NCI-H187 treated with DMSO at 0.1 percent for 48 hours (cell line): ENCODE data around the gene KRTAP9-4.
"Not testable (repeated sequence)": the region's sequence is repeated elsewhere in the genome, so short reads cannot be mapped to it uniquely, and the experiment has no call there.

ENCODE experiments used
- DNase-seq: peaks from one replicate; lab custom pipeline; 2025; lab: John Stamatoyannopoulos, UW

Gene KRTAP9-4, protein sequence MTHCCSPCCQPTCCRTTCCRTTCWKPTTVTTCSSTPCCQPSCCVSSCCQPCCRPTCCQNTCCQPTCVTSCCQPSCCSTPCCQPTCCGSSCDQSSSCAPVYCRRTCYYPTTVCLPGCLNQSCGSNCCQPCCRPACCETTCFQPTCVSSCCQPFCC

DNA sequence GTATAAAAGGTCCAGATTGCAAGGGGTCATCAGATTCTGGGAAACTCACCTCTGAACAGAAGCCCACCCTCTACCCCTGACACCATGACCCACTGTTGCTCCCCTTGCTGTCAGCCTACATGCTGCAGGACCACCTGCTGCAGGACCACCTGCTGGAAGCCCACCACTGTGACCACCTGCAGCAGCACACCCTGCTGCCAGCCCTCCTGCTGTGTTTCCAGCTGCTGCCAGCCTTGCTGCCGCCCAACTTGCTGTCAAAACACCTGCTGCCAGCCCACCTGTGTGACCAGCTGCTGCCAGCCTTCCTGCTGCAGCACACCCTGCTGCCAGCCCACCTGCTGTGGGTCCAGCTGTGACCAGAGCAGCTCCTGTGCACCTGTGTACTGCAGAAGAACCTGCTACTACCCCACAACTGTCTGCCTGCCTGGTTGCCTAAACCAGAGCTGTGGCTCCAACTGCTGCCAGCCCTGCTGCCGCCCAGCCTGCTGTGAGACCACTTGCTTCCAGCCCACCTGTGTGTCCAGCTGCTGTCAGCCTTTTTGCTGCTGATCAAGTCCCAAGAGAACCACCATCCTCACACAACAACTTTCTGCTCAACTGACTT is at the start of gene KRTAP9-4:
Gene KRTAP9-4, plus strand, starts transcription at position 51 of the 604 bp plus-strand sequence. Its CDS starts 34 bp downstream, at position 85.
- not testable (repeated sequence) for DNase-seq

DNA sequence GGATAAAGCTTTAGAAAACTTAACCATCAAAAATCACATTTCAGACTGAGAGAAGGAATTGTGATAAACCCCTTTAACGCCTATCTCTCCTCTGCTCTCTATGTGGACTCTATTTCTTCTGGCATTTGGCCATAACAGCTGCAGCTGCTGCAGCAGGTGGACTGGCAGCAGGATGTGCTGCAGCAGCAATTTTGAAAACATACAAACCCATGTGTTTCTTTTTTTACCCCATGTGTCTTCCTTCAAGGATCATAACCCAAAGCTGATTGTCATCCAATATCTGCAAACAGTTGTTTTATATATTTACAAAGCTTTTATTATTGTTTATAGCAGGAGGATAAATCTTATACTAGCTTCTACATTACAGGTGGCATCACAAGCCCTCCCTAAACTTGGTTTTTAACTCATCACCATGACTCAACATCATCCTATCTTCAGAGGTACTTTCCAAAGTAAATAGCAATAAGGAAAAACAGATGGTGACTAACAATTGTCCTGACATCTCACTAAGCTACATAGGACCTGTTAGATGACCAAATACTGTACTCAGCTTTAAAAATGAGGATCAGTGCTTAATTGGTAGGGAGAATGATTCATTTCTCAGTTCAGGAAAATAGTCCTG is 37.5 kb upstream of the KRTAP9-4 start:
- no peak for DNase-seq

DNA sequence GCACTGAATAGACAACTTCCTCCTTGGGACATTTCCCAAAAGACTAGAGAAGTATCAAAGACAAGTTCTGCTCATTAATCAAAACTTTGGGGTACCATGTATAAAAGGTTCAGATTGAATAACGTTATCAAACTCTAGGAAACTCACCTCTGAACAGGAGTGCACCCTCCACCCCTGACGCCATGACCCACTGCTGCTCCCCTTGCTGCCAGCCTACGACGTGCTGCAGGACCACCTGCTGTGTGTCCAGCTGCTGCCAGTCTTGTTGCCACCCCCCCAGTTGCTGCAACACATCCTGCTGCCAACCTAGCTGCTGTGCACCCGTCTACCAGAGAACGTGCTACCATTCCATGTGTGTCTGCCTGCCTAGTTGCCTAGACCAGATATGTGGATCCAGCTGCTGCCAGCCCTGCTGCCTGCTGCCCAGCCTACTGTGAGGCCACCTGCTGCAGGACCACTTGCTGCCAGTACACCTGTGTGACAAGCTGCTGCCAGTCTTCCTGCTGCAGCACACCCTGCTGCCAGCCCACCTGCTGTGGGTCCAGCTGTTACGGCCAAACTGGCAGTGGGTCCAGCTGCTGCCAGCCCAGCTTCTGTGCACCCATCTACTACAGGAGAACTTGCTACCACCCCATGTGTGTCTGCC is 36.8 kb upstream of the KRTAP9-4 start:
- DNase-seq: no peak

DNA sequence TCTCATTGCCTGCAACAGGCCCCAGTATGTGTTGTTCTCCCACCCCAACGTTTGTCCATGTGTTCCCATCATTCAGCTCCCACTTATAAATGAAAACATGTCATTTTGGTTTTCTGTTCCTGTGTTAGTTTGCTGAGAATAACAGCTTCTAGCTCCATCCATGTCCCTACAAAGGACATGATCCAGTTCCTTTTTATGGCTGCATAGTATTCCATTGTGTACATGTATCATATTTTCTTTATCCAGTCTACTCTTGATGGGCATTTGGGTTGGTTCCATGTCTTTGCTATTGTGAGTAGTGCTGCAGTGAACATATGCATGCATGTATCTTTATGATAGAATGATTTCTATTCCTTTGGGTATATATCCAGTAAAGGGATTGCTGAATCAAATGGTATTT is 33.8 kb upstream of the KRTAP9-4 start:
- no peak for DNase-seq

DNA sequence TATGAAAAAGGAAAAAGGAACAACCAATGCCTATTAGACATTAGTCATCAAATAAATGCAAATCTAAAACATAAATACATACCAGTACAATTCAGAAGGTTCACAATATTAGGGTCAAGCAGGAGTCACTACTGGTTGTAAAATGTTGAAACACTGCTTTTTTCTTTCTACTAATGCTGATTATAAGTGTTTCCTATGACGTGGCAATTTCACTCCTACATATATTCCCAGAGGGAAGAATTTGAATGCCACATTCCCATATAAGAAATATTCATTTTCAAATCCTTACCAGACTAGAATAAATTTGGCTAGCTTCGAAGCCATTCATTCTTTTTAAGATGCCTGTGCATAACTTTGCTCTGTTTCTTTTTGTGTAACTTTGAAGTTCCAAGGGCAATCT is 25.7 kb upstream of the KRTAP9-4 start:
- DNase-seq: no peak

DNA sequence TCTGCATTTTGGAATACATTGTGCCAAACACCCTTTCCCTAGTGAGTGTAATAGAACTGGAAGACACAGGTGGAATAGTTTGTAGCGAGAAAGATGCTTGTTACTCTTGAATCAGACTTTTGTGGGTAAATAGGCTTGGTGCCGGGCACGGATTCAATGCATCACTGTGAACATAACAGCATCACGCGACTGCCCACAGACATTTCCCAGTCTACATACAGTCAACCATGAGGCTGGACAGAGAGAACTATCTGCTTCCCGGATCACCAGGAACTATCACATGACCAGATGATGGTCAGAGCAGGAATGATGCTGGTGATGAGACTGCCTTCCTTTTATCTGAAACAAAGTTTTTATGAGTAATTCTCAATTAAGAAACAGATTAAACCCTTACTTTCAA is 23.4 kb upstream of the KRTAP9-4 start:
- DNase-seq: no peak

DNA sequence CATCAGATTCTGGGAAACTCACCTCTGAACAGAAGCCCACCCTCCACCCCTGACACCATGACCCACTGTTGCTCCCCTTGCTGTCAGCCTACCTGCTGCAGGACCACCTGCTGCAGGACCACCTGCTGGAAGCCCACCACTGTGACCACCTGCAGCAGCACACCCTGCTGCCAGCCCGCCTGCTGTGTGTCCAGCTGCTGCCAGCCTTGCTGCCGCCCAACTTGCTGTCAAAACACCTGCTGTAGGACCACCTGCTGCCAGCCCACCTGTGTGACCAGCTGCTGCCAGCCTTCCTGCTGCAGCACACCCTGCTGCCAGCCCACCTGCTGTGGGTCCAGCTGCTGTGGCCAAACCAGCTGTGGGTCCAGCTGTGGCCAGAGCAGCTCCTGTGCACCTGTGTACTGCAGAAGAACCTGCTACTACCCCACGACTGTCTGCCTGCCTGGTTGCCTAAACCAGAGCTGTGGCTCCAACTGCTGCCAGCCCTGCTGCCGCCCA is 22.8 kb upstream of the KRTAP9-4 start, which contains the start of gene KRTAP9-2:
Gene KRTAP9-2, plus strand, starts transcription at position 51 of the 498 bp plus-strand sequence. Its CDS starts 7 bp downstream, at position 58.
- DNase-seq: not testable (repeated sequence)

DNA sequence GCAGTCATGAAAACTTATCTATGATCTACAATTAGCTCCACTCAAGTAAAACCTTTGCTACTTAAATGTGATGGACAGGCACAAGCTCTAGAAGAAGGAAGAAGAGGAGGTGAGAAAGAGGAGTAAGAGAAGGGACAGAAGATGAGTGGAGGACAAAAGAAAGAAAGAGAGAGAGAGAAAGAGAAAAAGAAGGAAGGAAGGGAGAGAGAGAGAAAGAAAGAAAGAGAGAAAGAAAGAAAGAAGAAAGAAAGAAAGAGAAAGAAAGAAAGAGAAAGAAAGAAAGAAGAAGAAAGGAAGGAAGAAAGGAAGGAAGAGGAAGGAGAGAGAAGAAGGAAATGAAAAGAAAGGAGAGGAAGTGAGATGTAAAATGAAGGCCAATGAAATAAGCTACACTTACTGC is 19.4 kb upstream of the KRTAP9-4 start:
- DNase-seq: no peak

DNA sequence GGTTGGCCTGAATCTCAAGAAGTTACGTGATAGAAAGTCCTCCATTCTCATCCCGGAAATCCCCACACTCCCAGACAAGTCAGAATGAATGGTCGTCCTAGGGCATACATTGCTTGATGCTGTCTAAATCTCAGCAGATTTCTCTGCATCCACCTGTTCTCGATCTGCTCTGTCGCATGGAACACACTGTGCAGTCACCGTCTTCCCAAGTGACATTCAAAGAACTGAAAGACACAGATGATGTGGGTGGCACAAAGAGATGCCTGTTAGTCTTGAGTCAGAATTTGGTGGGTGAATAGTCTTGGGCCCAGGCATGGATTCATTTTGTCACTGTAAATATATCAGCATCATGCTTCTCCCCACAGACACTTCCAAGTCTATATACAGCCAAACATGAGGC is 17.8 kb upstream of the KRTAP9-4 start:
- no peak for DNase-seq

DNA sequence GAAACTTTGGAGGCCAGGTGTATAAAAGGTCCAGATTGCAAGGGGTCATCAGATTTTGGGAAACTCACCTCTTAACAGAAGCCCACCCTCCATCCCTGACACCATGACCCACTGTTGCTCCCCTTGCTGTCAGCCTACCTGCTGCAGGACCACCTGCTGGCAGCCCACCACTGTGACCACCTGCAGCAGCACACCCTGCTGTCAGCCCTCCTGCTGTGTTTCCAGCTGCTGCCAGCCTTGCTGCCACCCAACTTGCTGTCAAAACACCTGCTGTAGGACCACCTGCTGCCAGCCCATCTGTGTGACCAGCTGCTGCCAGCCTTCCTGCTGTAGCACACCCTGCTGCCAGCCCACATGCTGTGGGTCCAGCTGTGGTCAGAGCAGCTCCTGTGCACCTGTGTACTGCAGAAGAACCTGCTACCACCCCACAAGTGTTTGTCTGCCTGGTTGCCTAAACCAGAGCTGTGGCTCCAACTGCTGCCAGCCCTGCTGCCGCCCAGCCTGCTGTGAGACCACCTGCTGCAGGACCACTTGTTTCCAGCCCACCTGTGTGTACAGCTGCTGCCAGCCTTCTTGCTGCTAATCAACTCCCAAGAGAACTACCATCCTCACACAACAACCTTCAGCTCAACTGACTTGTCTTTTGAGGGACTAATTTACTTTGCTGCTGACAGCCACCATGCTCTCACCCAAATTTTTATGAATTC is 16.9 kb upstream of the KRTAP9-4 start, which contains the start of gene KRTAP9-3:
Gene KRTAP9-3, plus strand, starts transcription at position 51 of the 707 bp plus-strand sequence. Its CDS starts 53 bp downstream, at position 104.
- DNase-seq: not testable (repeated sequence)

DNA sequence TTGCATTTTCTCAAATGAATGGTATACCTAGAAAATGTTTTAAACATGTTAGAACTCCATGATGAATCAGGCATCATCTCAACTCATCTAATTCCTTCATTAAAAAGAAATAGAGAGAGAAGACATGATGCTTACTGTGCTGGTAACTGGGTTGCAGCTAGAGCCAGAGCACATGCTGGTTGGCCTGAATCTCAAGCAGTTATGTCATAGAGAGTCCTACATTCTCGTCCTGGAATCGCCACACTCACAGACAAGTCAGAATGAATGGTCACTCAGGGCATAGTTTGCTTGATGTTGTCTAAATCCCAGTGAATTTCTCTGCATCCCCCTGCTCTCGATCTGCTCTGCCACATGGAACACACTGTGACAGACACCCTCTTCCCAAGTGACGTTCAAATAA is 12.4 kb upstream of the KRTAP9-4 start:
- not testable (repeated sequence) for DNase-seq

DNA sequence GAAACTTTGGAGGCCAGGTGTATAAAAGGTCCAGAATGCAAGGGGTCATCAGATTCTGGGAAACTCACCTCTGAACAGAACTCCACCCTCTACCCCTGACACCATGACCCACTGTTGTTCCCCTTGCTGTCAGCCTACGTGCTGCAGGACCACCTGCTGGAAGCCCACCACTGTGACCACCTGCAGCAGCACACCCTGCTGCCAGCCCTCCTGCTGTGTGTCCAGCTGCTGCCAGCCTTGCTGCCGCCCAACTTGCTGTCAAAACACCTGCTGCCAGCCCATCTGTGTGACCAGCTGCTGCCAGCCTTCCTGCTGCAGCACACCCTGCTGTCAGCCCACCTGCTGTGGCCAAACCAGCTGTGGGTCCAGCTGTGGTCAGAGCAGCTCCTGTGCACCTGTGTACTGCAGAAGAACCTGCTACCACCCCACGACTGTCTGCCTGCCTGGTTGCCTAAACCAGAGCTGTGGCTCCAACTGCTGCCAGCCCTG is 11.5 kb upstream of the KRTAP9-4 start, which contains the start of gene KRTAP9-8:
Gene KRTAP9-8, plus strand, starts transcription at position 51 of the 489 bp plus-strand sequence. Its CDS starts 53 bp downstream, at position 104.
- not testable (repeated sequence) for DNase-seq

DNA sequence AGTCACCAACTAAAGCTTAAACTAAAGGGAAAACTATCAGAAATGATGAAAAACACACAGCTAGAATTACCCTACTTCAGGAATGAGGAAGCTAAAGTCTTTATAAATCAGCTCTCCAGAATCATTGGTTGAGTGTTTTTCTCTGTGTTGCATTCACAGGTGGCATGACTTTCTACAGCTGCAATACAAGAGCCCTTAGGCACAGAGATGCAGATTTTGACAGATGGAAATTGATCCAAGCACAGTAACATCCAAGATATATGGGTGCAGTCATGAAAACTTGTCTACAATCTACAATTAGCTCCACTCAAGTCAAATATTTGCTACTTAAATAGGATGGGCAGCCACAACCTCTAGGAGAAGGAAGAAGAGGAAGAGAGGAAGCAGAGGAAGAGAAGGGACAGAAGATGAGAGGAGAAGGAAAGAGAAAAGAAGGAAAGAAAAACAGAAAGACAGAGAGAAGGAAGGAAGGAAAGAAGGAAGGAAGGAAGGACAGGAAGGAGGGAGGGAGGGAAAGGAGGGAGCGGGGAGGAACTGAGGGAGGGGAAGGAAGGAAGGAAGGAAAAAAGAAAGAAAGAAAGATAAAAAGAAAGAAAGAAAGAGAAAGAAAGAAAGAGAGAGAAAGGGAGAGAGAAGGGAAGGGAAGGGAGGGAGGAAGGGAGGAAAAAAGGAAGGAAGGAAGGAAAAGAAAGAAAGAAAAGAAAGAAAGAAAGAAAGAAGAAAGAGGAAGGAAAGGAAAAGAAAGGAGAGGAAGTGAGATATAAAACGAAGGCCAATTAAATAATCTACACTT is 2.3 kb upstream of the KRTAP9-4 start:
- not testable (repeated sequence) for DNase-seq

DNA sequence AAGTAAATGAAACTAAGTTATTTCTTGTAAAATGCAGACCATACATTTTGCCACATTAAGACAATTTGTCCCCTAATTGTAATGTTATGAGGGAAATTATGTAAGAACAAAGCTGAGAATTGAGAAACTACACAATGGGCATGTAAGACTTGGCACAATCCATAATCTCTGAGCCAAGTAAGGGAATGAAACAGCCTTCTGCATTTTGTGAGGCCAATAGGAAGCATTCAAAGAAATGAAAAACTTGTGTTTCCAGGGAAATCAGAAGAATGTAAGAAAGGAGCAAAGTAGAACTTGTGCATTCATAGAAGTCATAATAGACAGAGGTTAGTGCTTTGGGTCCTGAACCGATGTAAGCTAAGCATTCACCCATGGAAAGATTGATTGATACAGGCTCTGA is 1.8 kb downstream of the KRTAP9-4 start:
- no peak for DNase-seq

DNA sequence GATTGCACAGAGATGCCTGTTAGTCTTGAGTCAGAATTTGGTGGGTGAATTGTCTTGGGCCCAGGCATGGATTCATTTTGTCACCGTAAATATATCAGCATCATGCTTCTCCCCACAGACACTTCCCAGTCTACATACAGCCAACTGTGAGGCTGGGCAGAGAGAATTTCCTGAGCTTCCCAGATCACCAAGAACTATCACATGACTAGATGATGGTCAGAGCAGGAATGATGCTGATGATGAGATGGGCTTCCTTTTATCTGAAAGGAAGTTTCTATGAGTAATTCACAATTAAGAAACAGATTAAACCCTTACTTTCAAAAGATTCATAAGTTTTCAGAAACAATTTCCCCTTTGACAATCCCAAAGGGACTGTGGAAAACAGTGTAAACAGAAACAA is 5.4 kb downstream of the KRTAP9-4 start:
- DNase-seq: no peak

DNA sequence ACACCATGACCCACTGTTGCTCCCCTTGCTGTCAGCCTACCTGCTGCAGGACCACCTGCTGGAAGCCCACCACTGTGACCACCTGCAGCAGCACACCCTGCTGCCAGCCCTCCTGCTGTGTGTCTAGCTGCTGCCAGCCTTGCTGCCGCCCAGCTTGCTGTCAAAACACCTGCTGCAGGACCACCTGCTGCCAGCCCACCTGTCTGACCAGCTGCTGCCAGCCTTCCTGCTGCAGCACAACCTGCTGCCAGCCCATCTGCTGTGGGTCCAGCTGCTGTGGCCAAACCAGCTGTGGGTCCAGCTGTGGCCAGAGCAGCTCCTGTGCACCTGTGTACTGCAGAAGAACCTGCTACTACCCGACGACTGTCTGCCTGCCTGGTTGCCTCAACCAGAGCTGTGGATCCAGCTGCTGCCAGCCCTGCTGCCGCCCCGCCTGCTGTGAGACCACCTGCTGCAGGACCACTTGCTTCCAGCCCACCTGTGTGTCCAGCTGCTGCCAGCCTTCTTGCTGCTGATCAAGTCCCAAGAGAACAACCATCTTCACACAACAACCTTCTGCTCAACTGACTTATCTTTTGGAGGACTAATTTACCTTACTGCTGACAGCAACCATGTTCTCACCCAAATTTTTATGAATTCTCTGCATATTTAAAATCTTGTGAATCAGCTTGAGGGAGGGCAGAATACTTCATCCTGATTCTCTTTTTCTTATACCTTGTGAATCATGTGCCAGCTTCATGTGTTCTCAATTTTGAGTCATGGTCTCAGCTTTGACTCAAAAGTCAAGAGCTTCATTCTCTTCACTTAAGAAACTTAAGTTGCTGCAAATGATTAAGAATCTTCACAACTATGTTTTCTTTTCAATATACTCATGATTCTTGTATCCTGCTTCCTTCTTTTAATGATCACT is 6.1 kb downstream of the KRTAP9-4 start, which contains the start of gene KRTAP9-9:
Gene KRTAP9-9, plus strand, starts transcription at position 4 of the 910 bp plus-strand sequence.
- not testable (repeated sequence) for DNase-seq

DNA sequence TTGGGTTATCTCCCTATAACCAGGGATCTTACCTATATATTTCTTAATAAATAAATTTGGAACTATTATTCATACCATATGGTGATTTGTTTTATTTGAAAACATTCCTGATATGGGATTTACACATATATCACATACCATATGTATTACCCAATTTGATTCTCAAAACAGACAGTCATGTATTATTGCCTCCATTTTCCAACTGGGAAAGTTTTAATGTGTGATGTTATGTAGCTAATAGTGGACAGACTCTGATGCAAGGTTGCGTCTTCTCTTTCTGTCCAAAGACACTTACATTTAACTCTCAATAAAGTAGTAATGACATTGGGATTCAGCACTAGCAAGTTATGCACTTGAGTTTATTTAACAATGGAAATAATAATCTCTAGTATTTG is 6.8 kb downstream of the KRTAP9-4 start:
- no peak for DNase-seq

DNA sequence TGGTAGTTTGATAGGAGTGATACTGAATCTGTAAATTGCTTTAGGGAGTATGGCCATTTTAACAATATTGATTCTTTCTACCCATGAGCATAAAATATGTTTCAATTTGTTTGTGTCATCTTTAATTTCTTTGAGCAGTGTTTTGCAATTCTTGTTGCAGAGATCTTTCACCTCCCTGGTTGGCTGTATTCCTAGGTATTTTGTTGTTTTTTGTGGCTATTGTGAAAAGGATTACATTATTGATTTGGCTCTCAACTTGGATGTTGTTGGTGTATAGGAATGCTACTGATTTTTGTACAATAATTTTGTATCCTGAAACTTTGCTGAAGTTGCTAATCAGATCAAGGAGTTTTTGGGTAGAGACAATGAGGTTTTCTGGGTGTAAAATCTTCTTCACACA is 8.9 kb downstream of the KRTAP9-4 start:
- DNase-seq: no peak

DNA sequence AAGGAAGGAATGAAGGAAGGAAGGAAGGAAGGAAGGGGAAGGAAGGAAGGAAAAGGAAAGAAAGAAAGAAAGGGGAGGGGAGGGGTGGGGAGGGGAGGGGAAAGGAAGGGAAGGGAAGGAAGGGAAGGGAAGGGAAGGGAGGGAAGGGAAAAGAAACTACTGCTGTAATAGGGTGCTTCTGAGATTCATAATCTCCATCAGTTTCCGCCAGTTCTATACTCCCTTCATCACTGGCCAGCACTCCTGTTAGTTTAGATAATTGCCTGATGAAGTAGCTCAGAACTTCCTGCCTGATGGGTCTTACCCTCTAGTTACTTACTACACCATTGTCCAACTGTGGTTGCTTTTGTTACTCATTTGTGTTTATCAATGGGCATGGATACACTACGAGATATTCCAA is 13.7 kb downstream of the KRTAP9-4 start:
- no peak for DNase-seq

DNA sequence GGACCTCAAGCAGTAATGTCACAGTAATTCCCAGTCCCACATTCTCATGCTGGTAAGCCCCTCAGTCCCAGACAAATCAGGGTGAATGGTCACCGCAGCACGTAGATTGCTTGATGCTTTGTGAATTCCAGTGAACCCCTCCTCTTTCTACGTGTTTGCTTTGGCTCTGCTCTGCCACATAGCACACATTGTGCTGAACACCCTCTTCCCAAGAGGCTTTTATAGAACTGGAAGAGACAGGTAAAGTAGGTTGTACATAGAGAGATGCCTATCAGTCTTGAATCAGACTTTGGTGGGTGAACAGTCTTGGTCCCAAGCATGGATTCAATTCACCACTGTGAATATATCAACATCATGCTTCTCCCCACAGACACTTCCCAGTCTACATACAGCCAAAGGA is 15.1 kb downstream of the KRTAP9-4 start:
- no peak for DNase-seq
